ENCODE measurements around the gene PBX4.
"Not testable (repeated sequence)": the region's sequence is repeated elsewhere in the genome, so short reads cannot be mapped to it uniquely, and the experiment has no call there.

The PBX4 gene, protein sequence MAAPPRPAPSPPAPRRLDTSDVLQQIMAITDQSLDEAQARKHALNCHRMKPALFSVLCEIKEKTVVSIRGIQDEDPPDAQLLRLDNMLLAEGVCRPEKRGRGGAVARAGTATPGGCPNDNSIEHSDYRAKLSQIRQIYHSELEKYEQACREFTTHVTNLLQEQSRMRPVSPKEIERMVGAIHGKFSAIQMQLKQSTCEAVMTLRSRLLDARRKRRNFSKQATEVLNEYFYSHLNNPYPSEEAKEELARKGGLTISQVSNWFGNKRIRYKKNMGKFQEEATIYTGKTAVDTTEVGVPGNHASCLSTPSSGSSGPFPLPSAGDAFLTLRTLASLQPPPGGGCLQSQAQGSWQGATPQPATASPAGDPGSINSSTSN

GRCh38 chr19:19618219-19619051 lies at the start of gene PBX4:
Gene PBX4, minus strand, starts transcription at chr19:19618687. Its CDS starts 58 bp downstream, at chr19:19618629.
- peak; percentile 100 for DNase-seq

DNA sequence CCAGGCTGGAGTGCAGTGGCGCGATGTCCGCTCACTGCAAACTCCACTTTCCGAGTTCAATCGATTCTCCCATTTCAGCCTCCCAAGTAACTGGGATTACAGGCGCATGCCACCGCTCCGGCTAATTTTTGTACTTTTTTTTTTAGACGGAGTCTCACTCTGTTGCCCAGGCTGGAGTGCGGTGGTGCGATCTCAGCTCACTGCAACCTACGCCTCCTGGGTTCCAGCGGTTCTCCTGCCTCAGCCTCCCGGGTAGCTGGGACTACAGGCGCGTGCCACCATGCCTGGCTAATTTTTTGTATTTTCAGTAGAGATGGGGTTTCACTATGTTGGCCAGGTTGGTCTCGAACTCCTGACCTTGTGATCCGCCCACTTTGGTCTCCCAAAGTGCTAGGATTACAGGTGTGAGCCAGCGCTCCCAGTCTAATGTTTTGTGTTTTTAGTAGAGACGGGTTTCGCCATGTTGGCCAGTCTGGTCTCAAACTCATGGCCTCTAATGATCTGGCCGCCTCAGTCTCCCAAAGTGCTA lies 47.0 kb upstream of the PBX4 start:
- not testable (repeated sequence) for DNase-seq

DNA sequence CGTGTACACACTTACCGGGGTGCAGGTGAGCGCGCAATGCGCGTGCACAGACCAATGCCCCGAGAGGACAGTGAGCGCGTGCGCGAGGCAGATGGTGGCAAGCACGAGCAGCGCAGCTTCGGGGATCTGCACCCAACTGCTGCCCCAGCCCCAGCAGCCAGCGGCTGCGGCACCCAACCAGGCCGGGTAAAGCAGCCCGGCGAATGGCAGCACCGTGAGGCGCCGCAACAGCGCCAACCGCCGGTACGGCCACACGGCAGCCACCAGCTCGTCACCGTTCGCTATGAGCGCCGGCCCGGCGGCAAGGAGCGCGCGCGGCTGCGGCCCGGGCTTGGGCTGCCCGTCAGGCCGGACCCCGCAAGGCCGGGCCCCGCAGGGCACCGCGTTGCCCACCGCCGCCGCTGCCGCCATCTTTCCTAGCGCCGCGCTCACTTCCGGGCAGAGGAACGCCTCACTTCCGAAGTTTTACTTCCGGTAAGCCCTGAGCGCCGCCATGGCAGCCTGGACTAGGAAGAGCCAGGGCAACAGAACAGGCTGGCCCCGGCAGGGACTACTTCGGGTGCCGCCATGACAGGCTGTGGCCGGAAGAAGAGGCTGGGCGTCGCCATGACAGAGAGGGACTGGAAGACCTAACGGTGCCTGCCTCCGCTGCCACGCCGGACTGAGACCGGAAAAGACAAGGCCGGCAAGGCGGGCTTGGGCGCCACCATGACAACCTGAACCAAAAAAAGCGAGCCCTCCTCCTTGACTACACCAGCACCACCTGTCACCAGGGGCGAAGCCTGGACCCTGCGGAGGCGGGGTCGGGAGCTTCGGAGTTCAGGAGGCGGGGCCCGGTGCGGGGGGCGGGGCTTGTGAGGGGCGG lies 45.0 kb upstream of the PBX4 start, which contains the start of gene ATP13A1:
Gene ATP13A1, minus strand, starts transcription at position 421 of the 865 bp plus-strand sequence. Its CDS starts 10 bp downstream, at position 411.
- peak; percentile 95 for DNase-seq

- no peak for DNase-seq
These were observed 44.4 kb upstream of the PBX4 start for GRCh38 chr19:19662871-19663255.

GRCh38 chr19:19662344-19662743 lies 43.9 kb upstream of the PBX4 start:
- DNase-seq, result no peak

GRCh38 chr19:19661675-19662251 lies 43.3 kb upstream of the PBX4 start:
- DNase-seq, result no peak

DNA sequence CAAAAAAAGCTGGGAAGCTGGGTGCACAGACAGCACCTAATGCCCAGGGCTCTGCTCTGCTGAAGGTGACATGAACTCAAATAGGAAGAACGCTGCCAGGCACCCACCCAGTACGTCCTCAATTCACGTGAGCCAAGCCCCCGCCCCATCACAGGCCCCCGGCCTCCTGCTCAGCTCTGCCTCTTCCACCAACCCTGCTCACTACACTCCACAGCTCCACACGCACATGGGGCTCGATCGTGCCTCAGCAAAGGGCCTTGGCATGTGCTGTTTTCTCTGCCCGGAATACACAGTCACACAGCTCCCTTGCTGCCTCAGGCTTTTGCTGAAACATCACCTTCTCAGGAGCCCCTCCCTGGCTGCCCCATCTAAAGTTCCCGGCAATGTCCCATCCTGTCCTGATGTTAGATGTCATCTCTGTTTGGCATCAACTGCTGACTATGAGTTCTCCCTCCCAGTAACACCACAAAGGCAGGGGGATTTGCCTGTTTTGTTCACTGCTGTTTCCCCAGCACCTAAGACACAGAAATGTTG lies 42.7 kb upstream of the PBX4 start:
- no peak for DNase-seq

DNA sequence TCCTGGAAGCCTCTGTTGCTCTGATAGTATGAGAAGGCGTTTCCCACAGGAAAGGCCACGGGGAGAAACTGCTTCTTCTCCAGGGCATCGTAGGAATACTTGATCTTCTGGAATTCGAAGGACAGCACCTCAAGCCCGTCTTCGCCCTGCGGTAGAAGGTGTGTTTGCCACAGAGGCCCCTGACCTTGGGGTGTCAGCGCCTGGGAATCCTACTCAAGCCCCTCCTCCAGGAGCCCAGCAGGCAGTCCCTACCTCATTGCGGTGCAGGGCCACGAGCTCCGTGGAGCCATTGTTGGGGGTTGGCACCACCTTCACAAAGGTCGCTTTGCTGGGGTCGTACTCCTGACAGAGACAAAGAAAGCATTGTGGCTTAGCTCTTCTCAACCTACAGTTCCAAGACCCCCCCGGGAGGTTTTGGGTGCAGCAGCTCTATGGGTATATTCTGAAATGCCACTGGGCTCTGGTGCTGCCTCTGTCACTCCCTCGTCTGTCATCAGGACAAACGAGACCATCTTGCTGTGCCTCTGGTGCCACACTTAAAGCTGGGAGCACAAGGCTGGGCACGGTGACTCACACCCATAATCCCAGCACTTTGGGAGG lies 41.3 kb upstream of the PBX4 start:
- DNase-seq, result no peak

GRCh38 chr19:19657397-19657783 lies 38.9 kb upstream of the PBX4 start:
- DNase-seq, result no peak

GRCh38 chr19:19656451-19657396 lies 38.2 kb upstream of the PBX4 start:
- no peak for DNase-seq

GRCh38 chr19:19655641-19656343 lies 37.3 kb upstream of the PBX4 start:
- DNase-seq, result no peak

GRCh38 chr19:19655051-19655594 lies 36.6 kb upstream of the PBX4 start:
- no peak for DNase-seq

DNA sequence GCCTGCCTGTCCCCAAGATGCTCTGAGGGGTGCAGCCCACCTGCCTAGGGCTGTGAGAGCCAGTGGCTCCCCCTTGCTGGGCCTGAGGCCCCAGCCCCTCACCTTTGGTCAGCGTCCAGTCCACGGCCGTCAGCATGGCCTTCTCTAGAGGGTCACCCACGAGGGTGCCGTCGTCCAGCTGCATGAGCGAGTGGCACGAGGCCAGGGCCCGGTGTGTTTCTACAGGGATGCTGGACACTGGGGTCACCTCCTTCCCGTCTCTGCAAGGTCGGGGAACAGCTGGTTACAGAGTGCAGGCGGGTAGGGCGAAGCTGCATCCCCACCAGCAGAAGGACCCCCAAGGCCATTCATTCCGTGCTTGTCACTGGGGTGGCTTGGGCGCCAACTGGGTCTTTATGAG lies 36.0 kb upstream of the PBX4 start:
- DNase-seq, result no peak

GRCh38 chr19:19653597-19654147 lies 35.2 kb upstream of the PBX4 start:
- DNase-seq, result no peak

DNA sequence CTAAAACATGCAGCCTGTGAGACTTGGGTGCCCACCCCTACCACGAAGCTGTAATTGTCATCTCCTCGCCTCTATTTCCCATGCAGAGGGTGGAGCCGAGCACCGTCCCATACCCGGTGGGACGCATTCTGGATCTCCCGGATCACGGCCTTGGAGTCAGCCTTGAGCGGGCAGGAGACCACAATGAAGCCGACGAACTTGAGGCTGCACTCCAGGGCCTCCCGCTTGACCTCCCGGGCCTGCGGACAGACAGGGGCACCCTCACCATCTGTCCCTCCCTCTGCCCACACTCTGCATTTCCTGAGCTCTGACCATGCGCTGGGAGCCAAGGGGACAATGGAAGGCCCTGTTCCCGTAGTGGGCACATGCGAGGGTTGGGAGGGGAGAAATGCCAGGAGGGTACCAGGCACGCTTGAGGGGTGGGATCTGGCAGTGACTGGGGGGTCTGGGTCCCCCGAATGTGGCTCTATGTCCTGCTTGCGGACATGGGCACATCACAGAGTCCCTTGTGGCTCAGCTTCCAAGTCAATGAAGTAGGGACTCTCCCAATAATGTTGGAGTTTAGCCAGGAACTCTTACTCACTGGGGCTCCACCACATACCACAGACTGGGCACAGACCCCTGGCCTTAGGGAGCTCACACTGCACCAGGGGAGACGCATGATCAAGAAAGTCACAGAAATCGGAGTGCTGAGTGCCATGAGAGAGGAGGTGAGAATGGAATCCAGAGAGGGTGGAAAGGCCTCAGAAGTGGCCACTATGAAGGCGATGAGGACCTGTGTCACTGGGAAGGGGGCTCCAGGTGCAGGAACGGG lies 34.2 kb upstream of the PBX4 start:
- DNase-seq, result no peak

DNA sequence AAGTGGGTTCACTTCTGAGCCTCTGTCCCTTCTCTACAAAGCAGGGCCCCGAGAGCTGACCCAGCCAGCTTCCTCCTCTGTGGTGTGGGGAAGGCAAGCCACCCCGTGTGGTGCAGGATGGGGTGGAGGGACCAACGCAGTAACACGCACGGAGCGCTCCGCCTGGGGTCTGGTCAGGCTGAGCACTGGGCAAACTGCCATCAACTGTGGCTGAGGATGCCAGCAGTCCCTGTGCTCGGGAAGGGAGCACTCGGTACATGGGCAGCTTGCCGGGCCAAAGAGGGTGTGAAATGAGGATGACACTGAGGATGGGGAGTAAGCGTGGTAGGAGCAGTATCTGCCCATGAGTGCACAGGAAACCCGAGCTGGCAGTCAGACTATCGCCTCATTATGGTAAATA lies 32.6 kb upstream of the PBX4 start:
- DNase-seq, result no peak

DNA sequence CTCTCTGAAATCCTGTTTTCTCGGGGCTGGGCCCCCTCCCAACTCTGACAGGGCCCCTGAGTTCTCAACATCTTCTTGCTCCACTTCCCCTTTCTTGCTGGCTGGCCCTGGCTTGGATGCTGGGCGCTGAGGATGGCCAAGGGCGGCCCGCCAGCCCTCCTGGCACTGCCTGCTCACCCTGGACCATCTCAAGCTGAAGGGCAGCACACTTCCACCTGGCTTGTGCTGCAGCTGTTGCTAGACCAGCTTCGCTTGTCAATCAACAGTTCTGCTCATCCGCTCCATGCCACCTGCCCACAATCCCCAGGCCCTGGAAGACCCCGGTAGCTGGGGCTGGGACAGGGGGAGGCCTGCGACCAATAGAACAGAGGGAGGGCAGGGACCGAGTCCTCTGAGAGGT lies 31.8 kb upstream of the PBX4 start:
- DNase-seq, result no peak

DNA sequence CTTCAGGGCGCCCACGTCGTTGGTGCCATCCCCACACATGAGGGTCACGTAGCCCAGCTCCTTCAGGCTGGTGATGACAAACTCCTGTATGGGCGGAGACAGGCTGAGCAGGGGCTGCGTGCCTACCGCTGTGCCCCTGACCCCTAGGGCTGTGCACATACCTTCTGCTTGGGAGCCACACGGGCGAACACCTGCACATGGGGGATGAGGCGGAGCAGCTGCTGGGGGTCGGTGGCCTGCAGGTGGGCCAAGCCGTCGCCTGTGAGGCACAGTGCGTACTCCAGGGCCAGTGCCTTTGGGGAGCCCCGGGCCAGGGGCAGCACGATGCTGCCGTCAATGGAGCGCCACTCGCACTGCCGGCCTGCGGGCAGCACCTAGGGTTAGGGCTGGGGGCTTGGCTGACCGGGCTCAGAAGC lies 31.1 kb upstream of the PBX4 start:
- no peak for DNase-seq
